ENCODE results near the gene SLC2A6. TPM values are rescaled to one million over a fixed set of nuclear protein-coding genes. Genes with fewer than 3 reads are reported as not detected.

SLC2A6 gene
- total RNA-seq, 2 donors from 2014 or later = 2.4 to 2.8 TPM

- H3K9me3 ChIP-seq = no peaks in the 10 kb centered on the region
- H3K27ac ChIP-seq = no peak overlapping the region
- intact Hi-C loops (cut with DNase I) = no loop called here
- no peaks in the 10 kb centered on the region for H3K36me3 ChIP-seq
- H3K9ac ChIP-seq (ENCODE audit: low read depth in 2 of 2, low read length in 2 of 2) = no peak overlapping the region
- H3K27me3 ChIP-seq = no peaks in the 10 kb centered on the region
- no peak for TF ChIP-seq CTCF (IDR thresholded peaks at IDR 0.05)
- no peak overlapping the region for H3K4me3 ChIP-seq
- no peaks in the 10 kb centered on the region for H3K4me1 ChIP-seq
- no peak for DNase-seq
Measured at GRCh38 chr9:133493428-133493827, 14.5 kb upstream of the SLC2A6 start.

GRCh38 chr9:133492061-133493021 lies 13.4 kb upstream of the SLC2A6 start:
- Histone ChIP-seq H3K9me3 (no peaks in the 10 kb centered on the region), H3K27me3 (no peaks in the 10 kb centered on the region), H3K27ac (no peak overlapping the region), H3K4me3 (no peak overlapping the region), H3K9ac (ENCODE audit: low read depth in 2 of 2, low read length in 2 of 2) (no peak overlapping the region), H3K36me3 (no peaks in the 10 kb centered on the region), H3K4me1 (no peaks in the 10 kb centered on the region)
- intact Hi-C loops (cut with DNase I) = no loop called here
- TF ChIP-seq CTCF (IDR thresholded peaks at IDR 0.05) = no peak
- DNase-seq = no peak

GRCh38 chr9:133491656-133491925 lies 12.7 kb upstream of the SLC2A6 start:
- Histone ChIP-seq H3K36me3 (no peaks in the 10 kb centered on the region), H3K4me1 (no peaks in the 10 kb centered on the region), H3K9ac (ENCODE audit: low read depth in 2 of 2, low read length in 2 of 2) (no peak overlapping the region), H3K27me3 (no peaks in the 10 kb centered on the region), H3K4me3 (no peak overlapping the region), H3K27ac (no peak overlapping the region), H3K9me3 (no peaks in the 10 kb centered on the region)
- DNase-seq = no peak
- intact Hi-C loops (cut with DNase I) = no loop called here
- TF ChIP-seq CTCF (IDR thresholded peaks at IDR 0.05) = no peak

- no peaks in the 10 kb centered on the region for H3K9me3 ChIP-seq
- no peak for TF ChIP-seq CTCF (IDR thresholded peaks at IDR 0.05)
- no peaks in the 10 kb centered on the region for H3K27me3 ChIP-seq
- no peak overlapping the region for H3K4me3 ChIP-seq
- H3K27ac ChIP-seq = no peak overlapping the region
- no peaks in the 10 kb centered on the region for H3K4me1 ChIP-seq
- H3K9ac ChIP-seq (ENCODE audit: low read depth in 2 of 2, low read length in 2 of 2) = no peak overlapping the region
- no peaks in the 10 kb centered on the region for H3K36me3 ChIP-seq
- intact Hi-C loops (cut with DNase I) = no loop called here
- DNase-seq = no peak
Measured at GRCh38 chr9:133490865-133491655, 12.2 kb upstream of the SLC2A6 start.

DNA sequence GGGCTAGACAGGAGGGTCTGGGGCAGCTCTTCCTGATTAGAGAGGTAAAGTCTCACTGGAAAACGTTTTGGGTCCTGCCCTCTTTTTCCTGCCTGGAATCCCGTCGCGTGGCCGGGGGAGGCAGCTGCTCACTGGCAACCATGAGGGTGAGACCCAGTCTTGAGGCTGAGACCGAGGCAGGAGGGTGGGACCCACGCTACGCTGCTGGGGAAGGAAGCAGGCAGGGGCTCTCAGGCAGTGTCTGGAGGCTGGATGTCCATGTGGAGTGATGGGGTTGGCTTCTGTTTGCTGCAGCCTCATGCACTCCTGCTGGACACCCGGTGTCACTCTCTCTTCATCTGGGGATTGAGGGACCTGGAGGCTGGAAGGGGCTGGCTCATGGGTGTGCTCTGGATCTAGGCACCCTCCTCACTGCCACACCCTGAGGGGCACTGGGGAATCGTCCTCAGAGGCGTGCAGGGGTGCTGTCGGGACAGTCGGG lies 11.3 kb upstream of the SLC2A6 start:
- intact Hi-C loops (cut with DNase I) = no loop called here
- Histone ChIP-seq H3K27me3 (no peaks in the 10 kb centered on the region), H3K4me3 (no peak overlapping the region), H3K27ac (no peak overlapping the region), H3K9me3 (no peaks in the 10 kb centered on the region), H3K9ac (ENCODE audit: low read depth in 2 of 2, low read length in 2 of 2) (no peak overlapping the region), H3K36me3 (no peaks in the 10 kb centered on the region), H3K4me1 (no peaks in the 10 kb centered on the region)
- DNase-seq = no peak
- TF ChIP-seq CTCF (IDR thresholded peaks at IDR 0.05) = no peak

All from colonic mucosa (tissue), 4 donors.